H1 (cell line): ENCODE measurements around the gene PARD3. TPM values are rescaled to one million over a fixed set of nuclear protein-coding genes. Genes with fewer than 3 reads are reported as not detected.

Source experiments
- CTCF ChIA-PET: fragments of 300-600 bp; sonication (Branson Sonifier 250); formaldehyde crosslinking; loops from one replicate; lab custom pipeline; 2021; ENCODE audit not compliant: partially characterized antibody; lab: Charles Lee
- POLR2A ChIA-PET: fragments of 300-600 bp; sonication (Branson Sonifier 250); formaldehyde crosslinking; loops from one replicate; lab custom pipeline; 2021; ENCODE audit warnings: inconsistent platforms; ENCODE audit not compliant: partially characterized antibody; lab: Charles Lee
- DNase-seq, 2 experiments: peaks; one replicate each; pipeline versions ENCODE4 v3.0.0 to v3.0.0-alpha.2; 2010 to 2022; ENCODE audit warnings: low spot score in 2 of 2, low read depth in 1 of 2, mixed read lengths in 1 of 2
- FAIRE-seq: peaks from 2 replicates; lab custom pipeline; 2011; peaks lifted over from hg19 to GRCh38; lab: Jason Lieb, UNC
- H2AFZ ChIP-seq: 2 replicates; pipeline ENCODE4 v1.8.1; 2012; ENCODE audit warnings: low read length, inconsistent platforms
- H2AK5ac ChIP-seq: 2 replicates; pipeline ENCODE4 v1.6.1; 2013; ENCODE audit warnings: low read depth, low read length
- H2BK120ac ChIP-seq: replicated peaks from 2 replicates; pipeline ENCODE3; 2013; ENCODE audit warnings: low read depth, low read length, inconsistent platforms
- H2BK12ac ChIP-seq: 2 replicates; pipeline ENCODE4 v1.6.1; 2013; ENCODE audit warnings: low read depth, low read length
- H2BK15ac ChIP-seq: 2 replicates; pipeline ENCODE4 v1.6.1; 2013; ENCODE audit warnings: low read length
- H2BK20ac ChIP-seq: 2 replicates; pipeline ENCODE4 v1.6.1; 2013; ENCODE audit warnings: low read length
- H2BK5ac ChIP-seq: 2 replicates; pipeline ENCODE4 v1.6.1; 2013; ENCODE audit warnings: low read depth, low read length
- H3K14ac ChIP-seq: 2 replicates; pipeline ENCODE4 v1.6.1; 2013; ENCODE audit warnings: inconsistent platforms; ENCODE audit not compliant: insufficient read length
- H3K18ac ChIP-seq: 2 replicates; pipeline ENCODE4 v1.6.1; 2013; ENCODE audit warnings: low read length; ENCODE audit errors: extremely low read depth
- H3K23ac ChIP-seq: 2 replicates; pipeline ENCODE4 v1.6.1; 2013; ENCODE audit warnings: inconsistent platforms; ENCODE audit not compliant: insufficient read length
- H3K23me2 ChIP-seq: 2 replicates; pipeline ENCODE4 v1.6.1; 2013; ENCODE audit warnings: low read depth, low read length
- H3K27ac ChIP-seq: 2 replicates; pipeline ENCODE4 v1.6.1; 2011; ENCODE audit warnings: low read depth, low read length, inconsistent platforms
- H3K27me3 ChIP-seq, 4 experiments: replicated peaks in 1 of 4; 1 replicate in 1 of 4; 2 replicates in 3 of 4; pipeline versions ENCODE4 v1.6.1 to v1.8.1; 2011 to 2013; ENCODE audit warnings: low read length in 3 of 4, mild to moderate bottlenecking in 3 of 4, inconsistent platforms in 2 of 4, mixed read lengths in 2 of 4, moderate library complexity in 1 of 4; ENCODE audit not compliant: control insufficient read depth in 3 of 4, insufficient read depth in 3 of 4; ENCODE audit errors: extremely low read depth in 1 of 4
- H3K36me3 ChIP-seq, 4 experiments: 2 replicates each; pipeline versions ENCODE4 v1.6.1 to v1.8.1; 2011 to 2013; ENCODE audit warnings: mild to moderate bottlenecking in 4 of 4, low read length in 3 of 4, moderate library complexity in 2 of 4, control low read depth in 1 of 4, inconsistent platforms in 1 of 4; ENCODE audit not compliant: insufficient read depth in 4 of 4, control insufficient read depth in 2 of 4
- H3K4ac ChIP-seq: replicated peaks from 2 replicates; pipeline ENCODE3; 2013; ENCODE audit warnings: low read length, low read depth, mixed read lengths, inconsistent platforms; ENCODE audit not compliant: insufficient read length
- H3K4me1 ChIP-seq, 4 experiments: replicated peaks in 1 of 4; 1 replicate in 1 of 4; 2 replicates in 3 of 4; pipeline versions ENCODE4 v1.6.1 to v1.8.1; 2011 to 2013; ENCODE audit warnings: low read length in 3 of 4, inconsistent platforms in 2 of 4, mixed read lengths in 1 of 4; ENCODE audit not compliant: insufficient read depth in 4 of 4, control insufficient read depth in 3 of 4
- H3K4me2 ChIP-seq, 2 experiments: 2 replicates each; pipeline versions ENCODE4 v1.6.1 to v1.8.1; 2011 to 2013; ENCODE audit warnings: low read depth in 2 of 2, low read length in 2 of 2, control low read depth in 1 of 2, inconsistent platforms in 1 of 2, mild to moderate bottlenecking in 1 of 2; ENCODE audit not compliant: insufficient read depth in 1 of 2
- H3K4me3 ChIP-seq, 4 experiments: fragments of 200-600, 300-600 bp in 1 of 4; sonication (generic), shearing (Covaris generic), sonication (Bioruptor Twin) in 1 of 4; 2 replicates each; pipeline versions ENCODE4 v1.5.1 to v1.8.1; 2011 to 2016; ENCODE audit warnings: low read length in 4 of 4, low read depth in 3 of 4, control low read depth in 2 of 4, inconsistent platforms in 2 of 4, mild to moderate bottlenecking in 2 of 4, mixed read lengths in 1 of 4, moderate library complexity in 1 of 4; ENCODE audit not compliant: insufficient read depth in 2 of 4; ENCODE audit errors: extremely low read depth in 1 of 4
- H3K56ac ChIP-seq: replicated peaks from 2 replicates; pipeline ENCODE3; 2013; ENCODE audit warnings: low read depth, mild to moderate bottlenecking, mixed read lengths, low read length, inconsistent platforms; ENCODE audit not compliant: insufficient read length
- H3K79me1 ChIP-seq: 2 replicates; pipeline ENCODE4 v1.6.1; 2013; ENCODE audit warnings: low read depth, low read length, control low read depth
- H3K79me2 ChIP-seq, 2 experiments: 2 replicates each; pipeline versions ENCODE4 v1.6.1 to v1.8.1; 2012 to 2013; ENCODE audit warnings: low read length in 2 of 2, mild to moderate bottlenecking in 2 of 2, inconsistent platforms in 1 of 2; ENCODE audit not compliant: insufficient read depth in 2 of 2, control insufficient read depth in 1 of 2
- H3K9ac ChIP-seq, 4 experiments: replicated peaks in 1 of 4; 1 replicate in 1 of 4; 2 replicates in 3 of 4; pipeline versions ENCODE4 v1.6.1 to v1.8.1; 2011 to 2013; ENCODE audit warnings: low read depth in 3 of 4, low read length in 3 of 4, control low read depth in 2 of 4, mild to moderate bottlenecking in 2 of 4, moderate library complexity in 2 of 4, inconsistent platforms in 1 of 4; ENCODE audit errors: extremely low read depth in 1 of 4
- H3K9me3 ChIP-seq, 2 experiments: 2 replicates each; pipeline versions ENCODE4 v1.6.1 to v1.8.1; 2012 to 2013; ENCODE audit warnings: mild to moderate bottlenecking in 2 of 2, moderate library complexity in 2 of 2, control low read depth in 1 of 2, inconsistent platforms in 1 of 2, low read depth in 1 of 2, low read length in 1 of 2, mixed read lengths in 1 of 2; ENCODE audit not compliant: insufficient read depth in 2 of 2
- H4K20me1 ChIP-seq, 2 experiments: replicated peaks in 1 of 2; 2 replicates each; pipeline versions ENCODE3 to v1.8.1; 2011 to 2013; ENCODE audit warnings: inconsistent platforms in 2 of 2, low read length in 2 of 2, mild to moderate bottlenecking in 1 of 2; ENCODE audit not compliant: insufficient read depth in 2 of 2, control insufficient read depth in 1 of 2
- H4K5ac ChIP-seq: 2 replicates; pipeline ENCODE4 v1.6.1; 2013; ENCODE audit warnings: low read length, low read depth, mixed read lengths, inconsistent platforms; ENCODE audit not compliant: insufficient read length
- H4K8ac ChIP-seq: 2 replicates; pipeline ENCODE4 v1.8.0; 2013; ENCODE audit warnings: mild to moderate bottlenecking, moderate library complexity, low read length, inconsistent platforms; ENCODE audit not compliant: insufficient read depth; ENCODE audit errors: extremely low read depth
- H4K91ac ChIP-seq: replicated peaks from 2 replicates; pipeline ENCODE3; 2013; ENCODE audit warnings: low read length, mixed read lengths, inconsistent platforms; ENCODE audit not compliant: insufficient read length
- CBX8 ChIP-seq: fragments of 300-800, 300-1000 bp; sonication (generic); IDR thresholded peaks from 2 replicates; pipeline ENCODE4 v1.7.1; 2016; ENCODE audit warnings: low read depth, low read length, borderline replicate concordance
- CHD2 ChIP-seq: IDR thresholded peaks from 2 replicates; pipeline ENCODE4 v1.6.1; 2012; ENCODE audit warnings: low read length, improper control_type of control experiment
- CTCF ChIP-seq, 3 experiments: IDR thresholded peaks; 1 replicate in 2 of 3; 2 replicates in 1 of 3; pipeline versions ENCODE4 v1.5.1 to v1.6.1; 2011; ENCODE audit warnings: low read length in 3 of 3, mild to moderate bottlenecking in 3 of 3, inconsistent platforms in 2 of 3, low read depth in 1 of 3, moderate library complexity in 1 of 3; ENCODE audit not compliant: insufficient read depth in 1 of 3; ENCODE audit errors: control extremely low read depth in 1 of 3
- EGR1 ChIP-seq: IDR thresholded peaks from 2 replicates; pipeline ENCODE4 v1.6.1; 2011; ENCODE audit warnings: low read depth, low read length, borderline replicate concordance
- GTF2F1 ChIP-seq: IDR thresholded peaks from 2 replicates; pipeline ENCODE4 v1.6.1; 2012; ENCODE audit warnings: low read depth, low read length, improper control_type of control experiment, borderline replicate concordance
- KDM1A ChIP-seq: fragments of 200-600, 300-600 bp; sonication (generic); IDR thresholded peaks from 2 replicates; pipeline ENCODE4 v1.7.1; 2016; ENCODE audit warnings: mild to moderate bottlenecking, low read length, borderline replicate concordance
- KDM4A ChIP-seq: IDR thresholded peaks from one replicate; pipeline ENCODE4 v1.7.1; 2012; ENCODE audit warnings: low read depth, mild to moderate bottlenecking, moderate library complexity, low read length, inconsistent platforms; ENCODE audit not compliant: severe bottlenecking
- NRF1 ChIP-seq: IDR thresholded peaks from 2 replicates; pipeline ENCODE4 v1.6.1; 2011; ENCODE audit warnings: mild to moderate bottlenecking, low read depth, low read length, improper control_type of control experiment
- PHF8 ChIP-seq: fragments of 200-600 bp; sonication (generic); conservative IDR thresholded peaks from 2 replicates; pipeline ENCODE4 v1.7.1; 2012; ENCODE audit warnings: low read depth, mild to moderate bottlenecking, inconsistent platforms, low read length, moderate library complexity
- POU5F1 ChIP-seq: IDR thresholded peaks from 2 replicates; pipeline ENCODE4 v1.6.1; 2011; ENCODE audit warnings: low read depth, mild to moderate bottlenecking, low read length, moderate library complexity
- SIN3A ChIP-seq, 2 experiments: IDR thresholded peaks in 1 of 2; conservative IDR thresholded peaks in 1 of 2; 2 replicates each; pipeline ENCODE4 v1.6.1; 2011 to 2012; ENCODE audit warnings: low read length in 2 of 2, improper control_type of control experiment in 1 of 2, low read depth in 1 of 2, mild to moderate bottlenecking in 1 of 2
- TAF7 ChIP-seq: optimal IDR thresholded peaks from 2 replicates; pipeline ENCODE3; 2011; ENCODE audit warnings: low read depth, mild to moderate bottlenecking, inconsistent platforms, low read length, moderate library complexity, borderline replicate concordance
- WGBS, 2 experiments: shearing (Covaris generic) in 1 of 2; methylation state at CpG; one replicate each; pipeline versions ENCODE4 v1.1.6 to v1.1.7; 2013 to 2015; ENCODE audit warnings: low lambda C conversion rate in 2 of 2, mixed read lengths in 2 of 2, inconsistent platforms in 1 of 2, low coverage in 1 of 2, missing lambda C conversion rate in 1 of 2; ENCODE audit not compliant: insufficient replicate concordance in 2 of 2, insufficient coverage in 1 of 2, insufficient read length in 1 of 2; ENCODE audit errors: extremely low coverage in 1 of 2, missing lambda C conversion rate in 1 of 2; 5-methylcytosine and 5-hydroxymethylcytosine counted together
- polyA plus RNA-seq, 7 experiments: library from polyadenylated mRNA; depleted of rRNA in 3 of 7; stranded (reverse) in 5 of 7; unstranded in 2 of 7; fragments of >200 nt in 5 of 7; fragments of 200-250 nt in 2 of 7; gene quantifications; 1 replicate in 5 of 7; 2 replicates in 1 of 7; 4 replicates in 1 of 7; pipeline versions ENCODE4 v1.2.1 to v1.2.3, GENCODE V29; 2011 to 2013; ENCODE audit warnings: missing spikeins in 2 of 7, mixed read lengths in 2 of 7
- total RNA-seq: library from RNA; stranded (reverse); fragmentation: NEBNext Ultra II Directional; extraction: Animal tissue kit (Norgen Biotek cat#: 25700); gene quantifications from 2 replicates; pipeline ENCODE4 v1.2.1, GENCODE V29; 2021

The PARD3 gene
- total and polyA plus RNA-seq, 2 of the 8 experiments (the other 6 are each of a cell fraction or from before 2014, with no cell fraction given), result 19.7 to 49.1 TPM

DNA sequence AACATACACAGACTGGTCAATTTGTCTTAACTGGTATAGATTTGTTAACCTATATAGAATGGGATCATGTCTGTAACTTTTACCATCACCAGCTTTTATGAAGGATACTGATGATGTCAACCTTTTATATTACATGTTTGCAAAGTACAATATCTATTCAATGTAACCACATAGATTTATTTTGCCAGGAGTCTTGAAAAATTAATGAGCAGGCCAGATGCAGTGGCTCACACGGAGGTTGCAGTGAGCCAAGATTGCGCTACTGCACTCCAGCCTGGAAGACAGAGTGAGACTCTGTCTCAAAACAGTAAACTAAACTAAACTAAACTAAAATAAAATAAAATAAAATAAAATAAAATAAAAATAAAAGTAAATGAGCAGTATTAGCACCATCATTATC is 30.0 kb upstream of the PARD3 start:
- H3K23me2 ChIP-seq, result no peaks in the 10 kb centered on the region
- H3K4me1 ChIP-seq, result no peaks in the 10 kb centered on the region
- no peaks in the 10 kb centered on the region for H4K20me1 ChIP-seq
- H2BK15ac ChIP-seq, result no peak overlapping the region
- no peak overlapping the region for H3K9ac ChIP-seq
- H3K79me1 ChIP-seq, result no peaks in the 10 kb centered on the region
- 91% methylated on average over 2 of the region's 2 CpGs; no CpG with 5 or more reads in 1 of the 2 experiments for WGBS, 2 experiments
- CTCF ChIA-PET, result interaction anchor here (0.6 to 1.4 kb wide), 2 partner anchors 142 to 323 kb away, joined by 3 to 4 read pairs; no protein-coding TSS in a partner anchor
- H2AFZ ChIP-seq, result no peak overlapping the region
- no peak overlapping the region for H3K56ac ChIP-seq
- H3K14ac ChIP-seq, result no peak overlapping the region
- no peak overlapping the region for H3K4ac ChIP-seq
- H3K27ac ChIP-seq, result no peak overlapping the region
- H3K36me3 ChIP-seq, result no peaks in the 10 kb centered on the region
- H2BK120ac ChIP-seq, result no peak overlapping the region
- POLR2A ChIA-PET, result no interaction called here
- H3K23ac ChIP-seq, result no peak overlapping the region
- DNase-seq, result no peak
- no peak overlapping the region for H2BK20ac ChIP-seq
- no peaks in the 10 kb centered on the region for H3K9me3 ChIP-seq
- no peak overlapping the region for H3K4me3 ChIP-seq
- no peak overlapping the region for H4K5ac ChIP-seq
- H2BK5ac ChIP-seq, result no peak overlapping the region
- no peaks in the 10 kb centered on the region for H3K79me2 ChIP-seq
- H3K4me2 ChIP-seq, result no peak overlapping the region
- H4K8ac ChIP-seq, result no peak overlapping the region
- no peaks in the 10 kb centered on the region for H3K27me3 ChIP-seq
- no peak overlapping the region for H4K91ac ChIP-seq
- H2BK12ac ChIP-seq, result no peak overlapping the region
- FAIRE-seq, result no peak
- H3K18ac ChIP-seq, result no peak overlapping the region
- H2AK5ac ChIP-seq, result no peak overlapping the region
- TF ChIP-seq CBX8, result no peak
- TF ChIP-seq PHF8, result no peak
- TF ChIP-seq TAF7, result no peak
- no peak for TF ChIP-seq KDM4A
- no peak for TF ChIP-seq KDM1A
- no peak for TF ChIP-seq SIN3A (conservative IDR thresholded peaks at IDR 0.05 in 1 of 2, IDR thresholded peaks at IDR 0.05 in 1 of 2; ENCODE audit: low read depth in 1 of 2, low read length in 2 of 2)
- TF ChIP-seq POU5F1, result no peak
- TF ChIP-seq NRF1, result no peak
- no peak for TF ChIP-seq EGR1
- no peak for TF ChIP-seq CHD2
- TF ChIP-seq CTCF (IDR thresholded peaks at IDR 0.05; ENCODE audit: control extremely low read depth in 1 of 3, insufficient read depth in 1 of 3, low read depth in 1 of 3, low read length in 3 of 3), result no peak
- no peak for TF ChIP-seq GTF2F1
